NCI-H82 treated with DMSO at 0.1 percent for 48 hours (cell line): Measurements from ENCODE around the gene TJP3.
"Not testable (repeated sequence)": the region's sequence is repeated elsewhere in the genome, so short reads cannot be mapped to it uniquely, and the experiment has no call there.

Source experiments
- DNase-seq: peaks from one replicate; lab custom pipeline; 2025; ENCODE audit not compliant: unreplicated experiment; lab: John Stamatoyannopoulos, UW

TJP3 gene

GRCh38 chr19:3738477-3739220, 30.5 kb downstream of the TJP3 start:
- no peak for DNase-seq

- no peak for DNase-seq
Observed at GRCh38 chr19:3740431-3740830, 32.2 kb downstream of the TJP3 start.

- DNase-seq: no peak
Observed at GRCh38 chr19:3743486-3743885, 35.3 kb downstream of the TJP3 start.

- no peak for DNase-seq
Observed at GRCh38 chr19:3745363-3746045, 37.3 kb downstream of the TJP3 start.

GRCh38 chr19:3746371-3747056, 38.3 kb downstream of the TJP3 start:
- DNase-seq: no peak

GRCh38 chr19:3748965-3749364, 40.8 kb downstream of the TJP3 start:
- DNase-seq: no peak

- no peak for DNase-seq
Observed at GRCh38 chr19:3750211-3750610, 42.0 kb downstream of the TJP3 start.

- DNase-seq: no peak
Observed at GRCh38 chr19:3751236-3751635, 43.1 kb downstream of the TJP3 start.

- no peak for DNase-seq
Observed at GRCh38 chr19:3752492-3752891, 44.3 kb downstream of the TJP3 start.

- DNase-seq: no peak
Observed at GRCh38 chr19:3753631-3754410, 45.6 kb downstream of the TJP3 start.

- DNase-seq: not testable (repeated sequence)
Observed at GRCh38 chr19:3757705-3758104, 49.5 kb downstream of the TJP3 start.

GRCh38 chr19:3758297-3758696, 50.1 kb downstream of the TJP3 start:
- not testable (repeated sequence) for DNase-seq

- DNase-seq: no peak
Observed at GRCh38 chr19:3759482-3760254, 51.5 kb downstream of the TJP3 start.

GRCh38 chr19:3760871-3761361, 52.7 kb downstream of the TJP3 start:
- DNase-seq: no peak

GRCh38 chr19:3761382-3762129, 53.4 kb downstream of the TJP3 start, which contains the start of gene APBA3:
TSS of gene APBA3 (minus strand) at chr19:3761692. CDS start at chr19:3760264, 1,428 bp downstream.
- DNase-seq: peak; percentile 69

- no peak for DNase-seq
Observed at GRCh38 chr19:3762130-3762473, 53.9 kb downstream of the TJP3 start.

GRCh38 chr19:3762501-3763459, 54.6 kb downstream of the TJP3 start, which contains the start of gene MRPL54:
TSS of gene MRPL54 (plus strand) at chr19:3762682. CDS start at chr19:3762701, 19 bp downstream.
- peak; percentile 93 for DNase-seq

GRCh38 chr19:3765121-3765520, 56.9 kb downstream of the TJP3 start:
- DNase-seq: no peak
